ENCODE measurements around the gene NGFR. TPM values are rescaled to one million over a fixed set of nuclear protein-coding genes. Genes with fewer than 3 reads are reported as not detected.

The NGFR gene, protein sequence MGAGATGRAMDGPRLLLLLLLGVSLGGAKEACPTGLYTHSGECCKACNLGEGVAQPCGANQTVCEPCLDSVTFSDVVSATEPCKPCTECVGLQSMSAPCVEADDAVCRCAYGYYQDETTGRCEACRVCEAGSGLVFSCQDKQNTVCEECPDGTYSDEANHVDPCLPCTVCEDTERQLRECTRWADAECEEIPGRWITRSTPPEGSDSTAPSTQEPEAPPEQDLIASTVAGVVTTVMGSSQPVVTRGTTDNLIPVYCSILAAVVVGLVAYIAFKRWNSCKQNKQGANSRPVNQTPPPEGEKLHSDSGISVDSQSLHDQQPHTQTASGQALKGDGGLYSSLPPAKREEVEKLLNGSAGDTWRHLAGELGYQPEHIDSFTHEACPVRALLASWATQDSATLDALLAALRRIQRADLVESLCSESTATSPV
- 10 to 100 TPM in 2 of 3 donors, 1 to 10 TPM in 1; 2.0 to 55.6 (median 36.7) TPM for polyA plus RNA-seq

DNA sequence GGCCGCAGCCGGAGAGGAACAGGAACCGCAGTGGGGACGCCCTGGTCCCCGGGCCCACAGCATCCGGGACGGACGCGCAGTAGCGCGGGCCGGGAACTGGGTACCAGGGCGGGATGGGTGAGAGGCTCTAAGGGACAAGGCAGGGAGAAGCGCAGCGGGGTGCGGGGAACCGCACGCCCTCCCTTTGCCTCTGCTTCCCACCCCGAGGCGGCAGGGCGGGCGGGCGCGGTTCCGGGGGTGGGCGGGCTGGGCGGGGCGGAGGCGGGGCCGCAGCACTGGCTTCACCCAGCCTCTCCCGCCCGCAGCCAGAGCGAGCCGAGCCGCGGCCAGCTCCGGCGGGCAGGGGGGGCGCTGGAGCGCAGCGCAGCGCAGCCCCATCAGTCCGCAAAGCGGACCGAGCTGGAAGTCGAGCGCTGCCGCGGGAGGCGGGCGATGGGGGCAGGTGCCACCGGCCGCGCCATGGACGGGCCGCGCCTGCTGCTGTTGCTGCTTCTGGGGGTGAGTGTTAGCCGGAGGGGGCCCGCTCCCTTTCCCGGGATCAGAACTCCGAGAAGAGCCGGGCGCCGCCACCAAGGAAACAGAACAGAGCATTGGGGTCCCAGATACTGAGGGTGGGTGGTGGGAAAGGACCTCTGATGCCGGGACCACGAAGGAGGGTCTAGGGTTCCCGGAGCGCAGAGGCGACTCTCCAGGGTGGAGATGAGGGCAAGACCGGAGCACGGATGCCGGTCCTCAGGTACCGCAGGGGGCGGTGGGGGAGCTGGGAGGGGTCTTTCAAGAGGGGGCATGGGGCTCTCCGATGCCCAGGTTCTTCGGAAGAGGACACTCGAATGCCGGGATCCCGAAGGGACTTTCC, at the start of gene NGFR:
TSS of gene NGFR (plus strand) at position 308 of the 856 bp plus-strand sequence. CDS start at position 433, 125 bp downstream.
- 1% methylated on average over 50 to 79 of the region's 79 CpGs for WGBS, 3 donors
- no peak within 1 kb of the TSS for H3K27ac ChIP-seq (ENCODE audit: low read depth, low read length)

DNA sequence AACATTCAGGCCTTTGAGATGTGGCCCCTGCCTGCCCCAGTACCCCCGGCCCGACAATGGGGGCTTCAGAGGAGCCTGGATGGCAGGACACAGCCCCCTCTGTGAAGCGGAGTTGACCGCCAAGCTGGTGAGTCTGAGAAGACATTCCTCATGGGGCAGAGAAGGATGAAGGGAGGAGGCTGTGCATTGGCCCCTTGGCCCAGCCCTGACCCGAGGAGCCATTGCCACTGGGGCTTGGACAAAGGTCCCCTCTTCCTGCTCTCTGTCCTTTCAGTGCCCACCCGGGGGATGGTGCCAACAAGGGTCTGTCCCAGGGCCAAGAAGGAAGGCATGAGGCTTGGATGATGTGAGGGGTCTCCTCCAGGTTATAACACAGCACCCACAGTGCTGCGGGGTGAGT, 49.5 kb upstream of the NGFR start:
- no peak overlapping the region for H3K27ac ChIP-seq (ENCODE audit: low read depth, low read length)
- WGBS, 3 donors, result 77 to 87% (median 86%) methylated on average over 7 of the region's 7 CpGs

DNA sequence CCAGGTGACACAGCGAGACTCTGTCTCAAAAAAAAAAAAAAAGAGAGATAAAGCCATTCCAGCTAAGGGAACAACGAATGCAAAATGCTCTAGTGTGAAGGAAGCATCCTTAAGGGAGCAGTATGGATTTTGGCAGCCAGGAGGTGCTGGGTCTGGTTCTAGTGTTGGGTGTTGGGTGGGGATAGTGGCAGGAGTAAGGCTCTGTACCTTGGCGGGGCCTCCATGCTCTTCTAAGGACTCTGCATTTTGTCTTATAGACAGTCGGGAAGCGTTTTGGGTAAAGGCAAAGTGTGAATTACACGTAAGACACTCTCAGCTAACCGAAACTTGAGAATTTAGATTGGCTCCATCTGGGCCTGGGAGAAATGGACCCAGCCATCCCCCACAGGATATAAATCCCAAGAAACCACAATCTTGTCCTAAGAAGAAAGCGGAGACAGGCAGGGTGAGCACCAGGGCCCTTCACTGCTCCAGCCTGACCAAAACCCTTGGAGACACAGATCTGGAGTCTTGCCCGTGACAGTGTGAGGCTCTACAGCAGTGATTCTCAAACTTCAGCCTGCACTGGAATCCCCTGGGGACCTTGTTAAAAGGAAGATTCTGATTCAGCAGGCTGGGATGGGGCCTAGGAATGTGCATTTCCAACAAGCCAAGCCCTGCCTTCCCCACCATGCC, 47.3 kb upstream of the NGFR start:
- WGBS, 3 donors, result 77 to 90% (median 82%) methylated on average over 9 of the region's 9 CpGs
- no peak overlapping the region for H3K27ac ChIP-seq (ENCODE audit: low read depth, low read length)

DNA sequence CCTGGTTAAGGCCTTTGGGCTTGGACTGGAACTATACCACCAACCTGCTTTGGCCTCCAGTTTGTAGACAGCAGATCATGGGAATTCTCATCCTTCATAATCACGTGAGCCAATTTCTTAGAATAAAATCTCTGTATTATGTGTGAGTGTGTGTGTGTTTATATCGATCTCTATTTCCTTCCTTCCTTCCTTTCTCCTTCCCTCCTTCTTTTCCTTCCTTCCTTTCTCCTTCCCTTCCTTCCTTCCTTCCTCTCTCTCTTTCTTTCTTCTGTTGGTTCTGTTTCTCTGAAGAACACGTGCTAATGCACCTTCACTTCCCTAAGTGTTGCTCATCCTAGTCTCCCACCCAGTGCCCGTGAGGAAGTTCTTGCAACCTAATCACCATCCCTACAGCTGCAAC, 44.9 kb upstream of the NGFR start:
- WGBS, 3 donors, result 61 to 68% (median 63%) methylated on average over 4 of the region's 4 CpGs
- H3K27ac ChIP-seq (ENCODE audit: low read depth, low read length), result no peak overlapping the region

DNA sequence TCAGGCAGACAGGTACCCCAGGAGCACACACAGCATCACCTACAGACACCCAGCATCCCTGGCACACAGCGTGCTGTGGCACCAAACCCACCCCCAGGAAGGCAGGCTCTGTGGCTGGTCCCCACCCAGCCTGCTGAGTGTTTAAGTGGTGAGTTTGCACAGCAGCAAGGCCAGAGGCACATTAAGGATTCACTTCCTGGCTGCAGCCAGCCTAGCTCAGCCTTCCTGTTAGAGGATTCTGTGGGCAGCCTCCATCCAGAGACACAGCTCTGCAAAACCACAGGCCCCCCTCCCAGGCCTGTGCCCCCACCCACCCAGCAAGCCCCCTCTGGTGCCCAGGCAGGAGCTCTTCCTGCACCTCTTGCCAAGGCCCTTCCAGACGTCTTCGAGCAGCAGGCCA, 44.4 kb upstream of the NGFR start:
- H3K27ac ChIP-seq (ENCODE audit: low read depth, low read length), result no peak overlapping the region
- WGBS, 3 donors, result 37 to 61% (median 48%) methylated on average over 3 of the region's 3 CpGs

DNA sequence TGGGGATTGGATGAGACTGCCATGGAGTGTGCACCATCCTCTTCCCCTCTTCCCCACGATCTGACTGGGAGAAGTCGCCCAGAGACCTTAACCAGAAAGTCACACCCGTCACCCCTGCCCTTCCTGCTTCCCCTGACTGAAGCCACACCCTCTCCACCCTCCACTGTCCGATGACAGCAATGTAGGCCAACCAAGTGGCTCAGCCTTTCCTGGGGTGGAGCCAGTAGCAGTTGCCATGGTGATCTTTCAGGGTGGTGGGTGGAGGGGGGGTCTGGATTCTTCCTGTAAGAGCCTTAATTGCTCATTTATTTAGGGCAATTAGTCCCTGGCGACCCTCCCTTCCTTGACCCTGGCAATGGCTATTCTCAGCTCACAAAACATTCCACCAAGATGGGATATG, 42.9 kb upstream of the NGFR start:
- no peak overlapping the region for H3K27ac ChIP-seq (ENCODE audit: low read depth, low read length)
- WGBS, 3 donors, result 36 to 54% (median 37%) methylated on average over 4 to 5 of the region's 5 CpGs

DNA sequence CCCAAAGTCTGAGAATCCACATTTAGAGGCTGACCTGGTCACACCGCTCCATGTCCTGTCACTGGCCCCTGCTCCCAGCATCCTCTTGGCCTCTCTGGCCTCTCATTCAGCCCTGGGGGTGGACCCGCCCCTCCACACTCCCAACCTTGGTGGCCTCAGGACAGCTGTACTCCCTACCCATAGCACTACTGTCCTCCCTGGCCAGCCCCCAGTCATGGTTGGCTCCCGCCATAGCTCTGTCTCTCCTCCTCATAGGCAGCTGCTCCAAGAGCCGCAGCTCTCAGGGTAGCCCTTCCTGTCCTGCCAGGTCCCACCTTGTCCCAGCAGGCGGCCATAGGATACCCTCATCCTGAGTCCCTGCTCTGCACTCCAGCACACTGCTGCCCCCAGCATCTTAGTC, 42.4 kb upstream of the NGFR start:
- H3K27ac ChIP-seq (ENCODE audit: low read depth, low read length), result no peak overlapping the region
- WGBS, 3 donors, result 88 to 98% (median 89%) methylated on average over 5 of the region's 5 CpGs

DNA sequence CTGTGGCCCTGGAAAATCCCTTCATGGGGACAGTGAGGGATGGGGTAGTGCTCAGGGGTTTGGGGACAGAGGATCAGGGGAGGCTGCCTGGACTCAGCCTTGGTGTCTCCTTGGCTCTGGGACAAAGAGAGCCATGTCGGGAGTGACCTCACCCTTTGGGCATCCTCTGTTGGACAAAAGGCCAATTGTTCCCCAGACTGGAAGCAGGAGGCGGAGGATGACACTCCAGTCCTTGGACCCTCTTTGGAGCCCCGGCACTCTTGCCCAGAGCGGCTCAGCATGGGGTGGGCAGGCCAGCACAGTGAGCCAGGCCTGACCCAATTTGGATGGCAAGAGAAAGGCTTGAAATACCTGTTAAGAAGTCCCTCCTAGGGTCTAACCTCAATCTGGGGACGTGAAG, 41.0 kb upstream of the NGFR start:
- no peak overlapping the region for H3K27ac ChIP-seq (ENCODE audit: low read depth, low read length)
- 50 to 82% (median 69%) methylated on average over 5 of the region's 5 CpGs for WGBS, 3 donors

DNA sequence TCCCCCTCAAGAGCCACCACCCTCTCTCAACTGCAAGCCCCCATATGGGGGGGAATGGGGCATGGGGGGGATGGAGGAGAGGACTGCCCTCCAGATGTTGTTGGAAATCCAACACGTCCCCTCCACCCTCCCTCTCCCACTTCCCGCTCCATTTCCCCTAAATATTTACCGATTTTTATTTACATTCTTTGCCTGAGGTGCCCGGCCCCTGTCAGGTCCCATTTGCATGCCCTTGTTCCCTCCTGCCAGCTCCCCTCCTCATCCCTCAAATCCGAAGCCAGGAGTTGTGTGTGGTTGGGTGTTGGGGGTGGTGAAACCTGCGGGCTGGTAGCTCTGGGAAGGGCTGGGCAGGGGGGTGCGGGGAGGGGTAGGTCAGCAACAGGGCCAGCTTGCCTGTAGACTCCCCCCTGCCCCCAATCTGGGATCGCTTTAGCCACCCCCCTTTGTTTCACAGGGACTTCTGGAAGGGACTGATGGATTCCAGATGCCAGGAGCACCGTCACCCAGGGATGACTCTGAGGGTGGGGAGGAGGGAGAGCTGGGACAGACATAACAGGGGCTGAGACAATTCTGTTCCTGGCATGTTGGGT, 39.7 kb upstream of the NGFR start:
- no peak overlapping the region for H3K27ac ChIP-seq (ENCODE audit: low read depth, low read length)
- WGBS, 3 donors, result 56 to 79% (median 70%) methylated on average over 9 of the region's 9 CpGs

DNA sequence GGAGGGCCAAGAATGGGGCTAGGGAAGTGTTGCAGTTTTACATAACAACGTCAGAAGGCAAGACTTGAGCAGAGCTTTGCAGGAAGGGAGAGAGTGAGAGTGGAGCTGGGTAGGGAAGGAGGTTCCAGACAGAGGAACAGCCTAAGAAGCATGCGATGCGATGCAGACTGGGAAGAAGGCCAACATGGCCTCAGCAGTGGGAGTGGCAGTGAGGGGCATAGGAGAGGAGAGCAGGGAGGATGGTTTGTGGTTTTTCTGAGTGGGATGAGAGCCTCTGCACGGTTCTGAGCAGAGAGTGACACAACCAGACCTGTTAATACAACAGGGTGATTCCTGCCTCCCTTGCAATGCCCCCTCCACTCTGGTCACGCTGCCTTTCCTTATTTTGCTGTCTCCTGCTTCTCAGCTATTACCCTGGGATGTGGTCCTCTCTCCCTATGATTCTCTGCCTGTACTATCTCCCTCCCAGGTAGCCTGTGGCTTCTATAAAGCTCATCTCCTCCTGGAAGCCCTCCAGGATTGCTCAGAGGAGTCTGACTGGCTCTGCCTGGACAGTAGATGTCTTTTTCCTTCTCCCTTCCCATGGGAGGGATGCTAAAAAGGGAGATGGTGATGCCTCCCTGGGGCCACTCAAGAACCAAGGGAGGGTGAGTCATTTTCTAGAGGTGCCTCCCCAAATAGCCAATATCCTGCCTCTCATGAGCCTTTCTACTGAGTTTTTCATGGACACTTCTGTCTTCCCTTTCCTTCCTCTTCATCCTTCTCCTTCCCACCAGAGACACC, 38.7 kb upstream of the NGFR start:
- WGBS, 3 donors, result 19 to 36% (median 23%) methylated on average over 5 of the region's 5 CpGs
- no peak overlapping the region for H3K27ac ChIP-seq (ENCODE audit: low read depth, low read length)

DNA sequence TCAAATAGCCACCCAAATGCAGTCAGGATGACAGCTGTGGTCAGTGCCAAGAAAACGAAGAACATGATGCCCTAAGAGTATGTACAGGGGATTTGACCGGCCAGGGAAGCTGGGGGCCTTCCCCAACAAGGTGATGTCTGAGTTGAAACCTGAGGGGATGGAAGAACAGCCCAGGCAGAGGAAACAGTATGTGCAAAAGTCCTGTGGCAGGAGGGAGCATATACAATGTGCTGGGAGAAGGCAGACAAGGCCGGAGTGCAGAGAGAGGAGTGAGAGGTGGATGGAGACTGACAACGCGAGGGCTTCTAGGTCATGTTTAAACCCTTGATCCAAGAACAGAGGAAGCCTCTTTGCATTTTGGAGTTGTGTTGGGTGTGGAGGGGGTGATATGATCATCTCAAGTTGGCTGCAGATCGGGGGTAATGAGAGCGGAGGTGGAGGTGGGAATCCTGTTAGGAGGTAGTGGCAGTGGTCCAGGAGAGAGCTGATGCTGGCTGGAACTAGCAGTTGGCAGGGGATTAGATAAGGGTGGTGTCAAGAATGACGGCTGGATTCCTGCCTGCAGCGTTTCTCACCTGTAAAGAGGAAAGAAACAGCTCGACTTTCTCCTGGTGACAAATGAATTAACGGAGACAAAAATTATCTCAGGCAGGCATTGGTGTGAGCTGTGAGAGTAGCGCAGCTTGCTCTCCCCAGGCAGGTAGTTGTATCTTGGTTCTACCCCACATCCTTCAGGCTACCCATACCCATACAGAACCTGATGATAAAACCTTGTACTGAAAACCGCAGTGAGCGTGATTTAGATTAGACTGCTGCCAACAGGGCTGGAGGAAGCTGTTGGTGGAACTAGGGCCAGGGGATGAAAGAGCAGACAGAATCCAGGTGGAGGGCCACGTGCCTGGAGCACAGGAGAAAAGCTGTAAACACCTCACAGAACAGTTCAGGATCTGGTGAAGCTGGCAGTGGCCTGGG, 37.2 kb upstream of the NGFR start:
- H3K27ac ChIP-seq (ENCODE audit: low read depth, low read length), result no peak overlapping the region
- 43 to 68% (median 61%) methylated on average over 15 of the region's 15 CpGs for WGBS, 3 donors

DNA sequence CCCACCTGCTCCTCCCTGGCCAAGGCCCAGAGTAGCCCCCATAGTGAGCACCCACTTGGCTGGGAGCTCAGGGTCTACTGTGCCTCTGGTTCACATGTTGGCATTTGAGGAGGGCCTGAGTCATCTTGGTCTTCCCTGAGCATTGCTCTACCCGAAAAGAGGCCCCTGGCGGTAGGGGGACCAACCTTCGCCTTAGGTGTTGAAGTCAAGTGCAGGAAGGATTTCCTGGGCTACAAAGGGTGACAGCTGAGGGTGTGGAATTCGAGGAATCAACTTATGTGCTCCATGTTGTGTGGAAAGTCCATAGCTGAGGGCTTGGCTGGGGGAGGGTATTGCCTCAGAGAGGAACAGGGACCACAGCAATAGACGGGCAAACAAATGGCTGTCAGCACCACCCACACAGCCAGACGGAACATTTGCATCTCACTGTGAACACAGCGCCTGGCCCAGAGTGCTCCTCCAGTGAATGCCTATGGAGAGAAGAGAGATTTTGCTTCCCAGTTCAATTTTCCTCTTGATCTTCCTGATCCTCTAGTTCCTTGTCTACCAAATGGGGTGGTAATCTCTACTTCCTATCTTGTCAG, 35.6 kb upstream of the NGFR start:
- no peak overlapping the region for H3K27ac ChIP-seq (ENCODE audit: low read depth, low read length)
- 46 to 75% (median 67%) methylated on average over 7 of the region's 7 CpGs for WGBS, 3 donors

DNA sequence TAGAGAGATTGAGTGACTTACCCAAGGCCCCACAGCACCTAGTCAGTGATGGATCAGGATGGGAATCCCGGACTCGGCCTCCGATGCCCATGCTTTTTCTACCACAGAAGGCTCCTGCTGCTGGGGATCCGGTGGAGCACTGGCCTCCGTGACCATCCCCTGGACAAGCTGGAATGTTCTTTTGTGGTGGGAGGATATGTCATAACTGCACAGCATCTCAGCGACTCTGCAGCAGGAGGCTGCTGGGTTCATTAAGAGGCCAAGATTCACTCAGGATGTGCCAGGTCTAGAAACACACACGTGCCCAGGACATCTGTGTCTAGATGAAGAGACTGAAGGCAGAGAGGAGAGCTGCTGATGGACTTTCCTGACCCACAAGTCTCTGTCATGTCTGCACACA, 34.7 kb upstream of the NGFR start:
- H3K27ac ChIP-seq (ENCODE audit: low read depth, low read length), result no peak overlapping the region
- WGBS, 3 donors, result 75 to 83% (median 81%) methylated on average over 7 of the region's 7 CpGs

DNA sequence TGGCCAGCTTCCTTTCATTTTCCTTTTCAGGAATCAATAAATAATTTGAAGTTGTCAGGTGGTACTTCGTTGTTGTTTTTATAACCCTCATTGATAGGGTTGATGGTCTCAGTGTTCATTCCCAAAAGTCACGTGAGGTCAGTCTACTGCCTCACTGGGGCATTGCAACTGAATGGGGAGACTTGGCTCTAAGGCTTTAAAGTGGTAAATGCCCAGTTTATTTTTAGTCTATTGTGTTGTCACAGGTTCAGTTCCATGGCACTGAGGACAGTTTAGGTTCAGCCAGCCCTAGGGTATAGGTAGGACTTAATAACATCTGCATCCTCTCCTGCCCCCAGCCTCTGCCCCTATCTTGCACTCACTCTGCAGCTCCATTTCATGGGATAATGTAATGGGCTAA, 33.5 kb upstream of the NGFR start:
- H3K27ac ChIP-seq (ENCODE audit: low read depth, low read length), result no peak overlapping the region
- 25 to 53% (median 39%) methylated on average over 2 of the region's 2 CpGs for WGBS, 3 donors

DNA sequence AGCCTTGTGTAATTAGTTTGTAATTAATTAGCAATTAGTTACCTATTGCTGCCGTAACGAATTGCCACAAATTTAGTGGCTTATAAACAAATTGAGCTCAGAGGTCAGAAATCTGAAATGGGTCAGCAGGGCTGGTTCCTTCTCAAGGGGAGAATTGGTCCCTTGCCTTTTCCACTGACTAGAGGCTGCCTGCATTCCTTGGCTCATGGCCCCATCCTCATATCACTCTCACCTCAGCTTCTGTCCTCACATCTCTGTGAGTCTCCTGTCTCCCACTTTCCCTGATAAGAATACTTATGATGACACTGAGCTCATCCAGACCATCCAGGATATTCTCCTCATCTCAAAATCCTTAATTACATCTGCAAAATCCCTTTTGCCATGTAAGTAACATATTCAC, 31.0 kb upstream of the NGFR start:
- no peak overlapping the region for H3K27ac ChIP-seq (ENCODE audit: low read depth, low read length)
- WGBS, 3 donors, result 66 to 98% (median 90%) methylated on average over 2 of the region's 2 CpGs

DNA sequence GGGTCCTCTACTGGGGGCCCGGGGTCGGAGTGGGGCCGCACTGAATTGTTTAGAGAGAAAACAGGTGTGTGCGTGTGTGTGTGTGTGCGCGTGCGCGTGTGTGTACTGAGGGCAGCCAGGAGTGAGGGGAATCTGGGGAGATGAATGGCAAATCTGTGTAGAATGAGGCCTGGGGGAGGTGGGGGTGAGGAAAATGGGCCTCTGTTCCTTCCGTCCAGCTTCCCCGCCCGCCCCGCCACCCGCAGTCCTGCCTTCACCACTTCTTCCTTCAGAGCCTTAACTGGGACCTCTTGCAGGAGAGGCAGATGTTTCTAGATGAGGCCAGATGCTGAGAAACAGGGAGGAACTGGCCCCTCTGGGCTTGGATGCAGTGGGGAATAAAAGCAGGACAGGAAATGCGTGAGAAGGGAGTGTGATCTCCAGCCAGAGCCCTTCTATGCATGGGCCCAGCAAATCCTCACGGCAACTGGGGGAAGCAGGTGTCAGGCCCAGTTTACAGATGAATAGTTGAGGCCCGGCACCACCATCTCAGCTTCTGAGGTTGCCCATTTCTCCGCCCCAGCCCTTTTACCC, 29.7 kb upstream of the NGFR start:
- no peak overlapping the region for H3K27ac ChIP-seq (ENCODE audit: low read depth, low read length)
- 68 to 81% (median 72%) methylated on average over 17 of the region's 17 CpGs for WGBS, 3 donors

Data from adipose tissue (tissue), 3 donors.